ENCODE measurements around the gene SLX9.

SLX9 gene

DNA sequence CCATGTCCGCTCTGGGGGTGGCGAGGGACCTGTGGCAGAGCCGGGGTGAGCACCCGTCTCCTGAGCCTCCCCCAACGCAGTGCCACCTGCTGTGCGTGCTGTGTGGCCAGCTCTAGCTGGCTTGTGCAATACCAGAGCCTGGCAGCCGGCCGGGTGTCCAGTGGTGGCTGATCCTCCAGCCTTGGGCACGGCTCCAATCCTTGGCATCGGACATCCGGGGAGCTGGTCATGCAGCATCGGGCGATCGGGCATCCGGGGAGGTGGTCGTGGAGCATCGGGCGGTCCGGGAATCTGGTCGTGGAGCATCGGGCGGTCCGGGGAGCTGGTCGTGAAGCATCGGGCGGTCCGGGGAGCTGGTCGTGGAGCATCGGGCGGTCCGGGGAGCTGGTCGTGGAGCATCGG lies 8.1 kb downstream of the SLX9 start:
- no peak for DNase-seq (ENCODE audit: low read depth)

DNA sequence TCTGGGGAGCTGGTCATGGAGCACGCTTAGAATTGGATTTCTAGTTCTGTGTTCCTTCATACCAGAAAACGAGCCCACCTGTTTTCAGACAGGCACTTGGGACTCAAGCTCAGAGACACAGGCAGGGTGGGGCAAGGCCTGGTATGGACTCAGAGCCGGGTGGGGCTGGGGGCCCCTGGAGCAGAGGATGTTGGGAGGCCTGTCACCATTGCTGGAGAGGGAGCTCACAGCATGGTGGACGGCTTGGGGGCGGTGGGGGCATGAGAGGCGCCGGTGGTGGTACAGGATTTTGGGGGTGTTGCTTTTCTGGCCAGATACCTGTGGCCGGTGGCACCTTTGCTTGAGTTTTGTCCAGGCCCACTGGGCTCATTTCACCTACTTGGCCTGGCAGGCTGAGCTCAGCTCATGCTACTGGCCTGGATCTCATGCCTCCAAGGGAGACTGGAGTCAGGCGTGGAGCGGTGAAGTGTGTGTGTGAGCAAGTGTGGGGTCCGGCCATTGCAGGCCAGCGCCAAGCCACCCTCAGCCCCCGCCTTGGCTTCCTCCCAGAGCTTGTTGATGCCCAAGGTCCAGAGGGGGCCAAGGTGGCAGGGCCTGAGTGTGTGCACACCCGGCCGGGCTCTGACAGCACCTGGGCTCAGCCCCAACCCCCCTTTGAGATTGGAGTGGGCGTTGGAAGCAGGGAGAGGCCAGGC lies 8.7 kb downstream of the SLX9 start:
- no peak for DNase-seq (ENCODE audit: low read depth)

DNA sequence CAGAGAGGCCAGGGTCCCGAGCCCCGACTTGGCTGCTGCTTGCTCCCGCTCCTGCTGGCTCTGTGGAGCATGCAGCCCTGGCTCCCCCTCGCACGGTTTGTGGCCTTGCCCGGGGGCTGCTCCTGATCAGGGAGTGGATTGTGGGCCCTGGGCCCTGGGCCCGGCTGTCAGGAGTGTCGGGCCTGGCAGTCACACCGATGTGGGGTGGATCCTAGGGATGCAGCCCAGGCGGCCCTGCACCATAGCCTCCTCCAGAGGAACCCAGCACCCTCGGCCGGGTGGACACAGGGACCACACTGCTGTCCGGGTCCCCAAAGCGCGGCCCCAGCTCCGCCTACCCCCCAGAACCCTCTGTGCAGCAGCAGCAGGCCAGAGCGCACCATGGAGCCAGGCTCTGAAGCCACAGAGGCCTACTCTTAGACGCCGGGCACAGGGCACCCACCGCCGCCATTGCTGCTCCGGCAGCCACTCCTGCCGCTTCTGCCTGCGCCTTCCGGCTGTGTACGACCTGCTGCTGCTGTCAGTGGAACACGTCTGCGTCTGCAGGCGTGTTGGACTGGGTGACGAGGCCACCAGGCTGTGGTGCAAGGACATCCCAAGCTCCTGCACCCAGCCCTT lies 9.4 kb downstream of the SLX9 start:
- no peak for DNase-seq (ENCODE audit: low read depth)

DNA sequence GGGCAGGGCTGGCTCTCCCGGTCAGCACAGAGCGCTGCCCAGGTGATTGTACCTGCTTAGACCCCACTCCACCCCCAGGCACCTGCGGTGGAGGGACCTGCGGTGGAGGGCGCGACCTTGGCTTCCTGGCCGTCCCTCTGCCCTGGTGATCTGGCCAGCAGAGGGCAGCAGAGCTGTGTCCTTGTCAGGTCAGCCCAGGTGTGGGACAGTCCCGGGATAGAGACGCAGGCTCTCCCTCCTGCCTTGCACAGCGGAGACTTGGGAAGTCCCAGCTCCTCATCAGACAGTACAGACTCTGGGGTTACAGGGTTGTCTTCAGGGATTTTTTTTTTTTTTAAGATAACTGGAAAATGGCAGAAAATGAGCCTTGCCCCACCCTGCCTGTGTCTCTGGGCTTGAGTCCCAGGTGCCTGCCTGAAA lies 10.0 kb downstream of the SLX9 start:
- no peak for DNase-seq (ENCODE audit: low read depth)

DNA sequence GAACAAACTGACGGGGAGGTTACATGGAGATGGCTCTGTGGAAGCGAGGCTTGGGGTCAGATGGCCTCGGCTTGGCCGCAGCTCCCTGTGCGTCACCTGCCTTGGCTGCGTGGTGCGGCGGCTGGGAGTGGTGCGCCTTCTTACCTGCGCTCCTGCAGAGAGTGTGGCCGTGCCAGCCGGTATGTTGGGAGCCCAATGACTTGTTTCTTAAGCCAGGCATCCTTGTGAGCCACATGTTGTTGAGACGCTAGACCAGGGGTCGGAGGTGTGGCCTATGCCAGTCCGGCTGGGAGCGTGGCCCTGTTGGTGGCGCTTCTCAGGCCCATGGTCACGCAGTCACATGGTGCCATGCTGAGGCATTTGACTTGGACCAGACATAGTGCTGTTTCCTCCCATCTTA lies 10.5 kb downstream of the SLX9 start:
- no peak for DNase-seq (ENCODE audit: low read depth)

DNA sequence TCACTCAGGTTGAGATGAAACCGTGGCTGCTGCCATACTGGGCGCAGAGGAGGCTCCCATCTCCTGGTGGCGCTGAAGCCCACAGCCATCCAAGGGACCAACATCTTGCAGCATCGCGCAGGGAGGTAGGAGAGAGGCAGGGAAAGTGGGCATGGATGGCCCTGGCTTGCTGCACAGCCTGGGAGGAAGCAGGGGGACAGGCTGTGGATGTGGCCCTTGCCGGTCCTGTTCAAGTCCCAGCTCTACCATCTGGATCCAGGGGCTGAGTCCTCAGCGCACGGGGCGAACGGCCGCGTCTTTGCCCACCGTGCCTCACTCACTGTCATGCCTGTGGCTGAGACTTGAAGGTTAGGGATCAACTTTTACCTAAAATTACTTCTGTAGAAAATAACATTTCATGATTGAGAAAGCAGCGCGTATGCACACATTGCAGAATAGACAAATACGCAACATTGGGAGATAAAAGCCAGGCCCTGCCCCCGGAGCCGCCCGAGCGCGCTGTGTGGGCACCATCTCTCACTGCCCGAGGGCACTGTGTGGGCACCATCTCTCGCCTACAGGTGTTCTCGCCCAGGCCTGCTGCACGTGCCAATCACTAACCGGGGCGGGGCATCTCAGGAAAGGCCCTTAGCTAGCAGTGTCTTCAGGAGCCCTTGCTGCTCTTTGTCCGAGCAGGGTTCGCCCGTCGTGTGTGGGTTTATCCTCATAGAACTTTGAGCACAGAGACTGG lies 11.5 kb downstream of the SLX9 start:
- no peak for DNase-seq (ENCODE audit: low read depth)

DNA sequence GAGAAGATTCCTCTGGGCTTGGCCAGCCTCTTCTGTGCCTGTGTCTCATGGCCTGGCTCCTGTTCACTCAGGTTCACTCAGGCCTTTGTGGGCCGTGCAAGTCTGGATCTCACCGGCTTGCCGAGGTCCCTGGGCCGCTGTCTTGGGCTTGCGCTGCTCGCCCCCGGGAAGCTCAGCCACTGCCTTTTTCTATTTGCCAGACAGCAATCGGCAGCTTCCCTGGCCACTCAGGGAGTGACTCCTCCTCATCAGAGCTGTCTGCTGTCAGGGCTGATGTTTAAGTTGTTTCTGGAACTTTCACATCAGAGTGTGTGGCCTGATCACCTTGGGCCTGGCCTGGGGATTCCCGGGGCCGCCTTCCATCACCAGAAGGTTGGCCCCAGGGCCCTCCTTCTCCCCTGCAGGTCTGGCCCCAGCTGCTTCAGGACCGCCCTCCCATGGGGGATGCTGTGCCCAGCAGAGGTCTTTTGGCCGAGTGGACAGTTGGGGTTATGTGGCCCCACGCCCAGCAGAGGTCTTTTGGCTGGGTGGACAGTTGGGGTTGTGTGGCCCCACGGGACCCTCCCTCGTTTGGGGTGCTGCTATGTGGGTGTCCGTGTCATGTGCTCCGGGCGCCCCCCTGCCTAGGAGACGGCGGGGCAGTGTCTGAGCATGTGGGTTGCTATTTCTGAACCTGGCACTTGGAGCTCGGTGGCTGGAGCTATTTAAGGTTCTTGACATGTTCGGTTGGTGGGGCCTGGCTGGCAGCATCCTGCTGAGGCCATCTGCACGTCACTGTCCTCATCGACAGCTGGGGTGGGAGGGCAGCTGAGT lies 12.5 kb downstream of the SLX9 start:
- DNase-seq (ENCODE audit: low read depth): no peak

DNA sequence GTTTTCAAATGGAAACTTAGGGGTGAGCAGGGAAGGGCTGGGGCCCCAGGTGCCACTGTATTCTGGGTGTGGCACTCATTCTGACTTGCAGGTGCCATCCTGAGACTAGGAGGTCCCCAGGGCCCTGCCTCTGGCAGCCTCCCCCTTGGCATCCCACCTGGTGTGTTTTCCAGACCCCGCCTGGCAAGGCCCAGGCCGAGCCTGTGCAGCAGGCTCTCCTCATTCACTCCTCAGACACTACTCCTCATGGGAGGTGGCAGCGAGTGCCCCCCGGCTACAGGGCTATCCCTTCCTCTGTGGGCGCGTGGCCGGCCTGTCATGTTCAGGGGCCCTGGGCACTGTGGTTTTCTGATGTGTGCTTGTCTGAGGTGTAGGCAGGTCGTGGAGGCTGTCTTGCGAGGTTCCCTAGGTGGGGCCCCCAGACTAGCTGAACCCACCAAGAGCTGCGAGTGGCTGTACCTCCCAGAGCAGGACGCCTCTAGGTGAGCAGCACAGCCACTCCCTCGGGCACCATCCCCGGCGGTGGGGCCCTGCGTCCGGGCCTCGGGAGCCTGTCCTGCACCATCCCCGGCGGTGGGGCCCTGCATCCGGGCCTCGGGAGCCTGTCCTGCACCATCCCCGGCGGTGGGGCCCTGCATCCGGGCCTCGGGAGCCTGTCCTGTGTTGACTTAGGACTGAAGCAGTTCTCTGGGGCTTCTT lies 13.2 kb downstream of the SLX9 start:
- DNase-seq (ENCODE audit: low read depth): no peak

DNA sequence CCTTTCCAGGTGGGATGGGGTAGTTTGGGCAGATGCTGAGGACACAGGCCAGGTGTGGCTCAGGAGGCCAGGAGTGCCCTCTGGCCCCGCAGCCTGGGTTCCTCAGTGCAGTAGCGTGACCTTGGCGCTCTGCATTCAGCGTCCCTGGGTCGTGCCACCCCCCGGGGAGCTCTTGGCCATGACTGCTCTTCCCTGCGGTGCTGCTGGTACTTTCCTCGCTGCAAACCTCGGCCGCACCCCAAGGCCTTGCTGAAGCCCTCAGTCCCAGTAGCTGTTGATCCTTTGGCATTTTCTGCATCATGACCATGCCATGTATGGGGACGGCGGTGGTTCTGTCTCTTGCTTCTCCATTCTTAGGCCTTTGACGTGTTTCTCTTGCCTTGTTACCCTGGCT lies 13.8 kb downstream of the SLX9 start:
- DNase-seq (ENCODE audit: low read depth): no peak

DNA sequence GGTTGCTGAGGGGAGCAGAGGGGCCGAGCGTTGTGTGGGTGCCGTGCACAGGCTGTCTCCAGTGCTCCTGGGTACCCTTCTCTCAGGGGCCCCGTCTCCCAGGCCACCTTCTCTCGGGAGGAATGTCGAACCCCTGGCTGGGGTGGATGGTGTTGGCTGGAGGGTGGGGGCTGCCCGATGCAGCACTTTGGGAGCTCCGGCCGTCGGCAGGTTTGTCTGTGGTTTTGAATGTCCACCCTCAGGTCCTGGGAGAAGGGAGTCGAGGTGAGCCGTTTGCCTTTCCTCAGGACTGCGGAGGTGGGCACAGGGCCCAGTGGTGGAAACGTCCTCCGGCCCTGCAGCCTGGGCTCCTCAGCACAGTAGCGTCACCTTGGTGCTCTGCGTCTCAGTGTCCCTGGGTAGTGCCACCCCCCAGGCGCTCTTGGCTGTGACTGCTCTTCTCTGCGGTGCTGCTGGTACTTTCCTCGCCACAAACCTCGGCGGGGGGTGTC lies 14.5 kb downstream of the SLX9 start:
- no peak for DNase-seq (ENCODE audit: low read depth)

DNA sequence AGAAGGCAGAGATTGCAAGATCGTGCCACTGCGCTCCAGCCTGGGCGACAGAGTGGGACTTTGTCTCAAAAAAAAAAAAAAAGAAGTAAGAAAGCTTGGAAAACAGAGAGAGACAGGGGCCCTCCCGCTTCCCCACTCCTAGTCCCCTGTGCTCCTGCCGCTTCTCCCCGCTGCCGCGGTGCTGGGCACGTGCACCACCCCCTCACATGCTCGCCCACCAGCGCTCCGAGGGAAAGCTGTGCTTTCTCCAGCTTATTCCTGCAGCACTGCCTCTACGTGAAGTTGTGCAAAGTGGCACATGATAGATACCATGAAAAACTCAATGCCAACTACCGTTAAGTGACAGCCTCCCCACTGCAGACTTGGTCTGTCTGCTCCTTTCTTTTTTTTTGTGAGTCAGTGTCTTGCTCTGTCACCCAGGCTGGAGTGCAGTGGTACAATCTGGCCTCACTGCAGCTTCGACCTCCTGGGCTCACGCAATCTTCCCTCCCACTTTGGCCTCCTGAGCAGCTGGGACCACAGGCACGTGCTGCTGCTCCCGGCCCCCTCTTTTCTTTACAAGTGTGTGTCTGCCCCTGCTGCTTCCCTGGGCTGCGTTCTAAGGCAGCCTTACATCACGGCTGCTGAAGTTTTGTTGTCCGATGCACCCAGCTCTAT lies 15.4 kb downstream of the SLX9 start:
- no peak for DNase-seq (ENCODE audit: low read depth)

DNA sequence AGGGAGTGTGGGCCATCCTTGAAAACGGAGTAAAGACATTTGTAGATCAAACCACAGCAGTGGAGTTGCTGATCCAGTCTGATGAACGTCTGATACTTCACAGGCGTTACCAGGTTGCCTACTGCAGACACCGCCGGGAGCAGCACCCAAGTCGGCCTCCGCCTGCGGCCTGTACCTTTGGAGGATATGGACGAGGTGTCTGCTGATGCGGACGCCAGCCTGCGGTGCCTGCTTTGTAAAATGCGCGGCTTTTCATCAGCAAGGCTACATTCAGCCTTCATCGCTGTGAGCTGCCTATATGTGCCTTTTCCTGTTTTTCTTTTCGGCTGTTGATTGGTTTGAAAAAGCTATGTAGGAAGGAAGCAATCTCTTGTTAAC lies 16.0 kb downstream of the SLX9 start:
- no peak for DNase-seq (ENCODE audit: low read depth)

DNA sequence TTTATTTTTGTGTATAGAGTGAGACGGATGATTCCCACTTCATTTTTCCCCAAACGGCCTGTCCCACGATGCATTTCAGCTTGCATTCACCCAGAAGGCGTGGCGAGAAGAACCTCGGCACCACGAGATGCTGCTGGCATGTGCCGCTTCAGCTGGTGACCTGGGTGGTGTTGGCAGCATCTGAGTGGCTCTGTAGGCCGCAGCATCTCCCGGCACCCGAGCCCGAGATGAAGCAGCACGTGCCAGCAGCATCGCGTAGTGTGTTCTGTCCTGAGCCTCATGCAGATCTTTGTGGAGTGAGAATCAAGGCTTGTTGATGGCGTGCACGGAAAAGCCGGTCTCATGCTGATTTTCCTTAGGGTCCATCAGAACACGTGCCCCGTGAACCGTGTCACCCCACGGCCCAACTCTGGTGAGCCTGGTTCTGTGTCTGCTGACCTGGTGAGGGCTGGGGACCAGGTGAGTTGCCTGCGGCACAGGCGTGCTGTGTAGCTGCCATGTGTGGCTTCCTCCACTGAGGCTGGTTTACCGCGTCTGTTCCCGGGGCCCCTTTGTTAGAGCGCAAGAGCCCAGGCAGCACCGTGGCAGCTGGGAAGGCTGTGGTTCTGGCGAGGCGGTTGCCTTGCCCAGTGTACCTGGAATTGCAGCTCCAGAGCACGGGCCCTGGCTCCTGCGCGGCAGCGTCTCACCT lies 16.7 kb downstream of the SLX9 start:
- no peak for DNase-seq (ENCODE audit: low read depth)

DNA sequence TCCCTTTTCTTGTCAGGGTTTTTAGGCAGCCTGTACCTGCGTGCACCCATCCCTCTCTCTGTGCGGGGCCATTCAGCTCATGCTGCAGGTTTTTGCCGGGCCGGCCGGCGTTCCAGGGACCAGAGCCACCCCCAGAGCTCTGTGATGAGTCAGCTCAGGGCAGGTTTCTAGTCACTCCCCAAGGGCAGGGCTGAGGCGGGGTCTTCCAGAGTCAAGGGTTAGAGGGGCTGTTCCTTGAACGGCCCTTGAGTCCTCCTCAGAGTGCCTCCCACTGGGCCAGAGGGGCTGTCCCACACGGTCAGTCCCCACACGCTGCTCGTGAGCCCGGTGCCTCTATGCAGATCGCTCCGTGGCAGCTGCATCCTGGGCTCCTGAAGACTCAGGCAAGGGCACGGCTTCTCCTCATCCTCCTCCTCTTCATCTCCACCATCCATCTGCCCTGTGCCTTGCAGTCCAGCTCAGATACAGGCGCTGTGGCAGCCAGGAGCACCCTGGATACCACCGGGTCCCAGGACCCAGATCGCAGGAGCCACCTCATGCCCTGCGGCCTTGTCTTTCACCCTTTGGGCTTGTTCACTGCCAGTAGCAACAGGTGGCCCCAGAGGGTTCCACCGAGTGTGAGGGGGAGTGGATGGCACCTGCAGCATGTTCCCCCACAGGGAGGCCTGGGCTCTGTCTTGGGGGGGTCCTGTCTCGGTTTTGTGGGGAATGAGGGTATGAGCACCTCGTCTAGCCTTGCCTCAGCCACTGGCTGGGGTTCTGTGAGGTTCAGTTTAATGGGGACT lies 17.4 kb downstream of the SLX9 start:
- DNase-seq (ENCODE audit: low read depth): no peak

DNA sequence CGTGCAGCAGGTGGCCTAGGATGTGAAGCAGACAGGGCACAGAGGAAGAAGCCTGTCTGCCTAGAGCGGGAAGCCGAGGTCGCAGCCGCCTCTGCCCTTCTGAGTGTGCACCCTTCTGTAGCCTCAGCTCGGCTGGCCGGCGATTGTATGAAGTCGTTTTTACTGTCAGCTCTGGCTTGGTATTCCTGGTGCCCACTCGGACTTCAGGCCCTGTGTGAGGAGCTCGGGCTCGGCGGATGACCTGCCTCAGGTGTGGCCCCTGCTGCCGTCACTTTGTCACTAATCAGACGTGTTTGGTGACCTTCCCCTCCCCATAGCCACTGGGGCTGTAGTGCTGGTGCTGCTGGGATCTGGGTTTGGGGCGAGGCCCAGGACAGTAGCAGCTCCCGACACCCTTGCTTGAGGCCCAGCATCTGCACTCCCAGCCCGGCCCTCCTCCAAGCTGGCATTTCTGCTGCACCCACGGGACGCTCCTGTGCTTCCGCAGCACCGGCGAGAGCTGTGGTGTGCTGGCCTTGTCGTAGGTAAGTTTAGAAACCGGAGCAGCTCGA lies 18.1 kb downstream of the SLX9 start:
- DNase-seq (ENCODE audit: low read depth): no peak

DNA sequence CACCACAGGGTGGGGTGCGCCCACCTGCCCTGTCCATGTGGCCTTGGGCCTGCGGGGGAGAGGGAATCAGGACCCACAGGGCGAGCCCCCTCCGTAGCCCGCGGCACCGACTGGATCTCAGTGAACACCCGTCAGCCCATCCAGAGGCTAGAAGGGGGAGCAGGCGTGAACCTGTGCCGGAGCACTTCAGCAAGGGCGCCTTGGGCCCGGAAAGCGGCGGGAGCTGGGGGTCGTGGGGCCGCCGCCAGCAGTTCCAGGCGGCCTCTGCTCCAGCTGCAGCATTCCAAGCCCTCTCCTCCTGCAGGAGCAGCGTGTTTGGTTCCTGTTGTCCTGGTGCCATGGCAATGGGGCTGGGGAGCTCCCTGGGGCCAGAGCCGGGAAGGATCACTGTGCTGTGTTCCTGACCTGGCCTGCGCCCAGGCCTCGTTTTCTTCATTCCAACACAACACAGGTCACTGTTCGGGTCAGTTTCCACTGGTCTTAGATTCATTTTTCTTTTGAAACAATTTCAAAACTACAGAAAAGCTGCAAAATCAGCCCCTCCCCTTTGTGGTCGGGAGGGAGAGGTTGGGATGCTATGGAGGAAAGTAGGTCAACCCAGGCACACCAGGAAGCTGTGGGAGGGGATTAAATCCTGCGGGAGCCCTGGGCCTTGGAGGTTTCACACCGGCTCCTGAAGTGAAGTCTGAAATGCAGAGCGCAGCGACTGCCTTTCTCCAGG lies 18.8 kb downstream of the SLX9 start:
- no peak for DNase-seq (ENCODE audit: low read depth)

DNA sequence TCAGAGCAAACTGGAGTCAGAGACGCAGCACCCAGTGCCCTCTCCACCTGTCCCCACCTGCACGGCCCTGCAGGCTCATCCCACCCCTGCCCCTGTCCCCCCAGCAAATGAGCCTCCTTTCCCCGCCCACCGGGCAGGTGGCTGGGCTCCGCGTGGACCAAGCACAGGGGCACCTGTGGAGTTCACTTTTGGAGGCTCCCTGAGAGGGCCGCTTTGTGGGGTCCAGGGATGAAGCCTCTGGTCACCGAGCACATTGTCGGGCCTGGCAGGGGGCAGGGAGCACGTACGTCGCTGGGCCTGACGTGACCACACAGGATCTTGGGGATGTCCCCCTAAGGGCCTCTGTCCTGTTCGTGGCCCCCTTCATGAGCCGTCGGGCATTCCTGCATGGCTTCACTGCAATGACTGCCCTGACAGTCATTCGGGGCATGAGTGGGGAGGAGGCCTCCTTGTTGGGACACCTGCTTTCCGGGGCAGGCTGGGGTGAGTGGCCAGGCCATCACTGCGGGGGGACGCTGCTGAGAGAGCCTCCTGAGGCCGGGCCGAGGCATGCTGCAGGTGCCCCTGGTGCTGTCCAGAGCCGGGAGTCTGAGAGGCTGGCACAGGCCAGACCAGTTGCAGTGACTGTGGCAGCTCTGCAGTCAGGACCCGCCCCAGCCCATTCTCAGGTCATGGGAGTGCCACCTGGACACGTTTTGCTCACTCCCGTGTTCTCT lies 19.7 kb downstream of the SLX9 start:
- DNase-seq (ENCODE audit: low read depth): no peak
